MCF 10A (cell line): ENCODE results near the gene PLEKHG3. TPM values are rescaled to one million over a fixed set of nuclear protein-coding genes. Genes with fewer than 3 reads are reported as not detected.

Experiments
- BruUV-seq: library from RNA; stranded (reverse); fragments of 400-500 nt; replicated peaks from 2 replicates; lab custom pipeline; 2021; lab: Mats Ljungman, UMichigan
- CTCF ChIA-PET: fragments of 300-600 bp; sonication (Branson Sonifier 250); formaldehyde crosslinking; extraction: SDS; loops from one replicate; lab custom pipeline; 2021; ENCODE audit warnings: antibody characterized with exemption, inconsistent platforms; lab: Yijun Ruan, JAX
- POLR2A ChIA-PET: fragments of 300-600, 350-650 bp; sonication (Branson Sonifier 250); formaldehyde crosslinking; extraction: SDS; loops from one replicate; lab custom pipeline; 2020; ENCODE audit warnings: antibody characterized with exemption, inconsistent platforms; lab: Yijun Ruan, JAX
- DNase-seq: peaks from one replicate; pipeline ENCODE4 v3.0.0-alpha.2; 2018; ENCODE audit not compliant: unreplicated experiment
- H3K27ac Mint-ChIP-seq: one replicate; pipeline ENCODE4 v1.8.0; 2022; ENCODE audit warnings: mild to moderate bottlenecking, low read depth, mixed read lengths; ENCODE audit not compliant: unreplicated experiment
- H3K27me3 Mint-ChIP-seq: one replicate; pipeline ENCODE4 v1.8.0; 2022; ENCODE audit warnings: mixed read lengths; ENCODE audit not compliant: insufficient read depth, unreplicated experiment
- H3K36me3 Mint-ChIP-seq: one replicate; pipeline ENCODE4 v1.8.0; 2022; ENCODE audit warnings: mild to moderate bottlenecking, moderate library complexity, mixed read lengths; ENCODE audit not compliant: insufficient read depth, unreplicated experiment
- H3K4me1 Mint-ChIP-seq: one replicate; pipeline ENCODE4 v1.8.0; 2022; ENCODE audit warnings: mixed read lengths; ENCODE audit not compliant: insufficient read depth, unreplicated experiment
- H3K4me3 Mint-ChIP-seq: one replicate; pipeline ENCODE4 v1.8.0; 2022; ENCODE audit warnings: mild to moderate bottlenecking, moderate library complexity, mixed read lengths; ENCODE audit not compliant: unreplicated experiment
- H3K9me3 Mint-ChIP-seq: one replicate; pipeline ENCODE4 v1.8.0; 2022; ENCODE audit warnings: mixed read lengths; ENCODE audit not compliant: unreplicated experiment
- CTCF ChIP-seq: fragments of 200-600 bp; IDR thresholded peaks from one replicate; pipeline ENCODE4 v1.8.0; 2022; ENCODE audit warnings: antibody characterized with exemption, mild to moderate bottlenecking; ENCODE audit not compliant: unreplicated experiment
- intact Hi-C: fragments of 100-400 bp; cut with micrococcal nuclease; formaldehyde crosslinking; loops from 2 replicates; pipeline ENCODE4 v1.14.1; 2022
- total RNA-seq: library from RNA; stranded (reverse); gene quantifications from 2 replicates; pipeline ENCODE4 v1.2.3, GENCODE V29; 2022

PLEKHG3 gene
- total RNA-seq, 1 experiment from 2014 or later: 72.8 TPM

- peaks cover 59% of the 10 kb centered on the region for H3K36me3 Mint-ChIP-seq
- H3K4me1 Mint-ChIP-seq: no peaks in the 10 kb centered on the region
- CTCF ChIA-PET: interaction anchor here (0.6 to 1.4 kb wide), 6 partner anchors 16 to 206 kb away, joined by 3 to 6 read pairs (median 4); partner anchors contain the start of gene HSPA2
- no peaks in the 10 kb centered on the region for H3K27me3 Mint-ChIP-seq
- TF ChIP-seq CTCF: no peak
- H3K27ac Mint-ChIP-seq: no peak overlapping the region
- DNase-seq: no peak
- no peaks in the 10 kb centered on the region for H3K9me3 Mint-ChIP-seq
- H3K4me3 Mint-ChIP-seq: no peak overlapping the region
- no TSS peak for BruUV-seq
- POLR2A ChIA-PET: interaction anchor here (0.8 to 1.2 kb wide), 2 partner anchors 13 to 40 kb away, joined by 3 read pairs; no protein-coding TSS in a partner anchor
- intact Hi-C loops: no loop called here
These were observed 42.4 kb downstream of the PLEKHG3 start for GRCh38 chr14:64746298-64747250.

GRCh38 chr14:64747327-64747726 lies 43.1 kb downstream of the PLEKHG3 start:
- no peak for TF ChIP-seq CTCF
- peaks cover 59% of the 10 kb centered on the region for H3K36me3 Mint-ChIP-seq
- H3K4me1 Mint-ChIP-seq: no peaks in the 10 kb centered on the region
- no peak overlapping the region for H3K4me3 Mint-ChIP-seq
- H3K9me3 Mint-ChIP-seq: no peaks in the 10 kb centered on the region
- ChIA-PET POLR2A (interaction anchor here (0.7 kb wide), 1 partner anchor 58 kb away, joined by 3 read pairs; no protein-coding TSS in a partner anchor), CTCF (interaction anchor here (0.6 to 0.9 kb wide), 3 partner anchors 13 to 63 kb away, joined by 3 read pairs; no protein-coding TSS in a partner anchor)
- H3K27me3 Mint-ChIP-seq: no peaks in the 10 kb centered on the region
- no TSS peak for BruUV-seq
- no peak overlapping the region for H3K27ac Mint-ChIP-seq
- intact Hi-C loops: no loop called here
- DNase-seq: no peak

GRCh38 chr14:64748521-64748920 lies 44.3 kb downstream of the PLEKHG3 start:
- no peaks in the 10 kb centered on the region for H3K9me3 Mint-ChIP-seq
- ChIA-PET POLR2A (interaction anchor here (0.6 to 1.4 kb wide), 2 partner anchors 66 to 77 kb away, joined by 3 to 5 read pairs; no protein-coding TSS in a partner anchor), CTCF (interaction anchor here (2.2 kb wide), 1 partner anchor 143 kb away, joined by 7 read pairs; no protein-coding TSS in a partner anchor)
- no peaks in the 10 kb centered on the region for H3K27me3 Mint-ChIP-seq
- no peak overlapping the region for H3K27ac Mint-ChIP-seq
- no peak for DNase-seq
- no peak for TF ChIP-seq CTCF
- H3K4me3 Mint-ChIP-seq: no peak overlapping the region
- intact Hi-C loops: no loop called here
- H3K36me3 Mint-ChIP-seq: peaks cover 64% of the 10 kb centered on the region
- BruUV-seq: no TSS peak
- no peaks in the 10 kb centered on the region for H3K4me1 Mint-ChIP-seq
